Smooth muscle cell (in vitro differentiated cells): ENCODE results near the gene ALOX5AP. TPM values are rescaled to one million over a fixed set of nuclear protein-coding genes. Genes with fewer than 3 reads are reported as not detected.

Experiments used
- DNase-seq: peaks from one replicate; lab custom pipeline; 2025; ENCODE audit not compliant: unreplicated experiment; lab: John Stamatoyannopoulos, UW
- H2AFZ ChIP-seq: fragments of 200-600 bp; sonication (generic); 2 replicates; pipeline ENCODE4 v1.6.0; 2016; ENCODE audit warnings: antibody characterized with exemption, low read depth, mild to moderate bottlenecking
- H3F3A ChIP-seq: fragments of 200-600 bp; sonication (generic); 2 replicates; pipeline ENCODE4 v1.6.0; 2017; ENCODE audit warnings: antibody characterized with exemption, low read depth
- H3K27ac ChIP-seq: fragments of 200-600 bp; sonication (generic); 2 replicates; pipeline ENCODE4 v1.5.1; 2016; ENCODE audit warnings: low read depth, mild to moderate bottlenecking
- H3K27me3 ChIP-seq: fragments of 200-600 bp; sonication (generic); 2 replicates; pipeline ENCODE4 v1.6.1; 2016; ENCODE audit warnings: low read depth, mild to moderate bottlenecking
- H3K36me3 ChIP-seq: fragments of 200-600 bp; sonication (generic); 2 replicates; pipeline ENCODE4 v1.5.1; 2016; ENCODE audit warnings: low read depth
- H3K4me1 ChIP-seq: fragments of 200-600 bp; sonication (generic); 2 replicates; pipeline ENCODE4 v1.5.1; 2016; ENCODE audit warnings: low read depth
- H3K4me2 ChIP-seq: fragments of 200-600 bp; sonication (generic); 2 replicates; pipeline ENCODE4 v1.6.0; 2016; ENCODE audit warnings: mild to moderate bottlenecking
- H3K4me3 ChIP-seq: fragments of 200-600 bp; sonication (generic); 2 replicates; pipeline ENCODE4 v1.5.1; 2016; ENCODE audit warnings: mild to moderate bottlenecking
- H3K79me2 ChIP-seq: fragments of 200-600 bp; sonication (generic); 2 replicates; pipeline ENCODE4 v1.6.0; 2016; ENCODE audit warnings: low read depth, mild to moderate bottlenecking
- H3K9ac ChIP-seq: fragments of 200-600 bp; sonication (generic); 2 replicates; pipeline ENCODE4 v1.6.0; 2016; ENCODE audit warnings: low read depth
- H3K9me3 ChIP-seq: fragments of 200-600 bp; sonication (generic); replicated peaks from 2 replicates; pipeline ENCODE4 v1.5.1; 2016; ENCODE audit warnings: low read depth
- H4K20me1 ChIP-seq: fragments of 200-600 bp; sonication (generic); 2 replicates; pipeline ENCODE4 v1.6.0; 2016; ENCODE audit warnings: low read depth
- WGBS: methylation state at CpG from one replicate; pipeline ENCODE4 v1.1.7; 2016; ENCODE audit warnings: low lambda C conversion rate; 5-methylcytosine and 5-hydroxymethylcytosine counted together
- polyA plus RNA-seq: library from polyadenylated mRNA; unstranded; fragments of >200 nt; fragmentation: Nextera tagmentation; extraction: Ambion mirVana; gene quantifications from 2 replicates; pipeline ENCODE4 v1.2.1, GENCODE V29; 2016
- total RNA-seq: library from RNA; depleted of rRNA; stranded (reverse); fragments of >200 nt; gene quantifications from 2 replicates; pipeline ENCODE4 v1.2.3, GENCODE V29; 2014
- TF ChIP-seq, protein P1 (sequence below): fragments of 200-600 bp; sonication (generic); IDR thresholded peaks from 2 replicates; pipeline ENCODE4 v1.5.1; 2017; ENCODE audit warnings: borderline replicate concordance, mild to moderate bottlenecking, antibody characterized with exemption; ENCODE audit not compliant: insufficient read depth, poor library complexity, severe bottlenecking

Gene ALOX5AP
- total and polyA plus RNA-seq, 2 experiments from 2014 or later, result 0.22 TPM; not detected in 1

DNA sequence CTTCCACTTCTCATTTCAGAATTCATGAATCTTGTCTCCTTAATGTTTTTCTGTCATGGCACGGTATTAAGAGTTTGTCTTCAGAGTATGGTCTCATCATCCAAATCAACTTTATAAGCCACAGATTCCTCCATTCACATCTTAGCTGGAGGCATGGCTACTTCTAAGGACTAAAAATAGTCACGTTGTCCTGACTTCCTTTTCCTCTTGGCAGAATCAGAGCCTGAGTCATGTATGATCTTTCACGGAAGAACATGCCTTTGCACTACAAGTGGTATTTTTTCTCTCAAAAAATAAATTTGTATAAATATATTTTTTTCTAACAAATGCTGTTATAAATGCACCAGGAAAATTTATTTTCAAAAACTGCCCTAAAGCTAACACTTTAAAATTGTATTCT lies 71.4 kb downstream of the ALOX5AP start:
- Histone ChIP-seq H3K4me3 (no peak overlapping the region), H3K27me3 (no peaks in the 10 kb centered on the region), H3K4me1 (peaks cover 4% of the 10 kb centered on the region), H3K4me2 (peak overlapping the region; percentile 28), H2AFZ (no peak overlapping the region), H3K9me3 (no peaks in the 10 kb centered on the region), H3K79me2 (no peaks in the 10 kb centered on the region), H3F3A (peaks cover 14% of the 10 kb centered on the region), H4K20me1 (no peaks in the 10 kb centered on the region), H3K36me3 (no peaks in the 10 kb centered on the region), H3K27ac (peak overlapping the region; percentile 88), H3K9ac (no peak overlapping the region)
- WGBS, result 23% methylated on average over 3 of the region's 3 CpGs
- no peak for DNase-seq
- TF ChIP-seq, protein P1, sequence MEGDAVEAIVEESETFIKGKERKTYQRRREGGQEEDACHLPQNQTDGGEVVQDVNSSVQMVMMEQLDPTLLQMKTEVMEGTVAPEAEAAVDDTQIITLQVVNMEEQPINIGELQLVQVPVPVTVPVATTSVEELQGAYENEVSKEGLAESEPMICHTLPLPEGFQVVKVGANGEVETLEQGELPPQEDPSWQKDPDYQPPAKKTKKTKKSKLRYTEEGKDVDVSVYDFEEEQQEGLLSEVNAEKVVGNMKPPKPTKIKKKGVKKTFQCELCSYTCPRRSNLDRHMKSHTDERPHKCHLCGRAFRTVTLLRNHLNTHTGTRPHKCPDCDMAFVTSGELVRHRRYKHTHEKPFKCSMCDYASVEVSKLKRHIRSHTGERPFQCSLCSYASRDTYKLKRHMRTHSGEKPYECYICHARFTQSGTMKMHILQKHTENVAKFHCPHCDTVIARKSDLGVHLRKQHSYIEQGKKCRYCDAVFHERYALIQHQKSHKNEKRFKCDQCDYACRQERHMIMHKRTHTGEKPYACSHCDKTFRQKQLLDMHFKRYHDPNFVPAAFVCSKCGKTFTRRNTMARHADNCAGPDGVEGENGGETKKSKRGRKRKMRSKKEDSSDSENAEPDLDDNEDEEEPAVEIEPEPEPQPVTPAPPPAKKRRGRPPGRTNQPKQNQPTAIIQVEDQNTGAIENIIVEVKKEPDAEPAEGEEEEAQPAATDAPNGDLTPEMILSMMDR, result no peak

DNA sequence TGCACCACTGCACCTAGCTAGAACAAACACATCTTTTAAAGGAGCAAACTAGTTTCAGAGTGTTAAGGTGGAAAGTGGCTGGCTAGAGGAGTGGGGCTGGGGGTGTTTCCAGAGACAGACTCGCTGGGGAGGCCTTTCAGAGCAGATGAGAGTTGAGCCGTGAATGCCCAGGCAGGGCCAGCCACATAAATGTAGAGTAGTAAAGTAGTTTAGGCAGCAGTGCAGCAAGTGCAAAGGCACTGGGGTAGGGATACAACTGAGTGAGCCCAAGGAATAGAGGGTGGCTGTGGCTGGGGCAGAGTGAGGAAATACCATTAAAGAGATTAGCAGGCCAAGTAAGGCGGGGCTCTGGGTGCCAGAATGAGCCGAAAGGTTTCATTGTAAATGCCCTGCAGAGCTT lies 72.0 kb downstream of the ALOX5AP start:
- no peaks in the 10 kb centered on the region for H3K79me2 ChIP-seq
- 85% methylated on average over 4 of the region's 4 CpGs for WGBS
- no peak overlapping the region for H3K4me3 ChIP-seq
- H3K9ac ChIP-seq, result no peak overlapping the region
- H3K27me3 ChIP-seq, result no peaks in the 10 kb centered on the region
- no peaks in the 10 kb centered on the region for H4K20me1 ChIP-seq
- no peak for DNase-seq
- H3K4me2 ChIP-seq, result no peak overlapping the region
- H2AFZ ChIP-seq, result no peak overlapping the region
- no peaks in the 10 kb centered on the region for H3K9me3 ChIP-seq
- no peaks in the 10 kb centered on the region for H3K36me3 ChIP-seq
- TF ChIP-seq, protein P1, result no peak
- H3K4me1 ChIP-seq, result peaks cover 4% of the 10 kb centered on the region
- H3F3A ChIP-seq, result peaks cover 14% of the 10 kb centered on the region
- peak overlapping the region; percentile 49 for H3K27ac ChIP-seq

GRCh38 chr13:30808600-30808999 lies 73.3 kb downstream of the ALOX5AP start:
- Histone ChIP-seq H3K9me3 (no peaks in the 10 kb centered on the region), H3K36me3 (no peaks in the 10 kb centered on the region), H3K27ac (no peak overlapping the region), H4K20me1 (no peaks in the 10 kb centered on the region), H3K27me3 (no peaks in the 10 kb centered on the region), H3K4me1 (no peaks in the 10 kb centered on the region), H3K79me2 (no peaks in the 10 kb centered on the region), H3K4me3 (no peak overlapping the region), H2AFZ (no peak overlapping the region), H3F3A (peaks cover 17% of the 10 kb centered on the region), H3K4me2 (no peak overlapping the region), H3K9ac (no peak overlapping the region)
- 76% methylated on average over 2 of the region's 2 CpGs for WGBS
- DNase-seq, result no peak
- TF ChIP-seq, protein P1, result no peak

- 94% methylated on average over 2 of the region's 2 CpGs for WGBS
- TF ChIP-seq, protein P1, result no peak
- H2AFZ ChIP-seq, result no peak overlapping the region
- DNase-seq, result no peak
- H4K20me1 ChIP-seq, result no peaks in the 10 kb centered on the region
- no peak overlapping the region for H3K27ac ChIP-seq
- no peaks in the 10 kb centered on the region for H3K79me2 ChIP-seq
- H3K27me3 ChIP-seq, result no peaks in the 10 kb centered on the region
- no peak overlapping the region for H3K4me3 ChIP-seq
- peaks cover 17% of the 10 kb centered on the region for H3F3A ChIP-seq
- H3K9me3 ChIP-seq, result no peaks in the 10 kb centered on the region
- no peaks in the 10 kb centered on the region for H3K36me3 ChIP-seq
- no peak overlapping the region for H3K9ac ChIP-seq
- no peak overlapping the region for H3K4me2 ChIP-seq
- H3K4me1 ChIP-seq, result no peaks in the 10 kb centered on the region
These were observed 74.4 kb downstream of the ALOX5AP start for GRCh38 chr13:30809787-30810186.
